Body of pancreas (tissue), 4 donors: ENCODE measurements around the gene EHBP1L1.

Experiments
- POLR2A ChIP-seq, 3 donors: fragments of 450-650 bp; IDR thresholded peaks; one replicate each; pipeline ENCODE4 v1.6.1; 2016; ENCODE audit warnings: antibody characterized with exemption in 3 of 3, mild to moderate bottlenecking in 2 of 3
- TF ChIP-seq, protein P1 (sequence below), 7 experiments: fragments of 450-650 bp in 4 of 7; fragments of 200-600 bp in 3 of 7; sonication (generic) in 3 of 7; IDR thresholded peaks; one replicate each; pipeline ENCODE4 v1.5.1; 2016 to 2019; ENCODE audit warnings: antibody characterized with exemption in 7 of 7

DNA sequence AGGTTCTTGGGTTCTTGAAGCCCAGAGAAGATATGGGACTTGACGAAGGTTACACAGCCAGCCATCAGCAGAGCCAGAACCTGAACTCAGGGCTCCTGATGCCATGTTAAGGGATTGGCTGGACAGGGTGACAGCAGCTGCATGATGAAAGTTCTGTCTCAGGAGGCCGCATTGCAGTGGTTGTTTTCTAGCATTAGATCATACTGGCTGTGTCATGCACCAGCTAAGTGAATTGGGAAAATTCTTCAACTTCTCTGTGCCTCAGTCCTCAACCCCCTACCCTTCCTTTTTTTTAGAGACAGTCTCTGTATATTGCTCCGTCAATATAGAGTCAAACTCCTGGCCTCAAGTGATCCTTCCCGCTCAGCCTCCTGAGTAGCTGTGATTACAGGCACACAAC, 12.3 kb upstream of the EHBP1L1 start:
- TF ChIP-seq, protein P1, sequence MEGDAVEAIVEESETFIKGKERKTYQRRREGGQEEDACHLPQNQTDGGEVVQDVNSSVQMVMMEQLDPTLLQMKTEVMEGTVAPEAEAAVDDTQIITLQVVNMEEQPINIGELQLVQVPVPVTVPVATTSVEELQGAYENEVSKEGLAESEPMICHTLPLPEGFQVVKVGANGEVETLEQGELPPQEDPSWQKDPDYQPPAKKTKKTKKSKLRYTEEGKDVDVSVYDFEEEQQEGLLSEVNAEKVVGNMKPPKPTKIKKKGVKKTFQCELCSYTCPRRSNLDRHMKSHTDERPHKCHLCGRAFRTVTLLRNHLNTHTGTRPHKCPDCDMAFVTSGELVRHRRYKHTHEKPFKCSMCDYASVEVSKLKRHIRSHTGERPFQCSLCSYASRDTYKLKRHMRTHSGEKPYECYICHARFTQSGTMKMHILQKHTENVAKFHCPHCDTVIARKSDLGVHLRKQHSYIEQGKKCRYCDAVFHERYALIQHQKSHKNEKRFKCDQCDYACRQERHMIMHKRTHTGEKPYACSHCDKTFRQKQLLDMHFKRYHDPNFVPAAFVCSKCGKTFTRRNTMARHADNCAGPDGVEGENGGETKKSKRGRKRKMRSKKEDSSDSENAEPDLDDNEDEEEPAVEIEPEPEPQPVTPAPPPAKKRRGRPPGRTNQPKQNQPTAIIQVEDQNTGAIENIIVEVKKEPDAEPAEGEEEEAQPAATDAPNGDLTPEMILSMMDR (IDR thresholded peaks at IDR 0.05), result no peak
- no peak for TF ChIP-seq POLR2A (IDR thresholded peaks at IDR 0.05)
